Activated naive CD4-positive, alpha-beta T cell treated with anti-CD3 and anti-CD28 coated beads, Interleukin-2, amount 10 ng/mL, durations not matched to agents 7 days and 5 days (primary cell): Measurements from ENCODE around the gene TGFBRAP1.

ENCODE experiments used
- CTCF ChIA-PET: fragments of 350-600 bp; sonication (Branson Sonifier 250); formaldehyde crosslinking; loops from one replicate; lab custom pipeline; 2021; ENCODE audit warnings: antibody characterized with exemption; lab: Charles Lee
- DNase-seq: peaks from one replicate; pipeline ENCODE4 v3.0.0-alpha.2; 2020
- H3K27ac Mint-ChIP-seq: one replicate; pipeline ENCODE4 v1.8.0; 2021; ENCODE audit warnings: mild to moderate bottlenecking, moderate library complexity, mixed read lengths
- H3K27me3 Mint-ChIP-seq: one replicate; pipeline ENCODE4 v1.8.0; 2021; ENCODE audit warnings: mild to moderate bottlenecking, mixed read lengths
- H3K36me3 Mint-ChIP-seq: one replicate; pipeline ENCODE4 v1.8.0; 2021; ENCODE audit warnings: mixed read lengths
- H3K4me1 Mint-ChIP-seq: one replicate; pipeline ENCODE4 v1.8.0; 2021; ENCODE audit warnings: mixed read lengths
- H3K4me3 Mint-ChIP-seq: one replicate; pipeline ENCODE4 v1.8.0; 2021; ENCODE audit warnings: mild to moderate bottlenecking, moderate library complexity, mixed read lengths
- H3K9me3 Mint-ChIP-seq: one replicate; pipeline ENCODE4 v1.8.0; 2021; ENCODE audit warnings: mixed read lengths

Gene TGFBRAP1

DNA sequence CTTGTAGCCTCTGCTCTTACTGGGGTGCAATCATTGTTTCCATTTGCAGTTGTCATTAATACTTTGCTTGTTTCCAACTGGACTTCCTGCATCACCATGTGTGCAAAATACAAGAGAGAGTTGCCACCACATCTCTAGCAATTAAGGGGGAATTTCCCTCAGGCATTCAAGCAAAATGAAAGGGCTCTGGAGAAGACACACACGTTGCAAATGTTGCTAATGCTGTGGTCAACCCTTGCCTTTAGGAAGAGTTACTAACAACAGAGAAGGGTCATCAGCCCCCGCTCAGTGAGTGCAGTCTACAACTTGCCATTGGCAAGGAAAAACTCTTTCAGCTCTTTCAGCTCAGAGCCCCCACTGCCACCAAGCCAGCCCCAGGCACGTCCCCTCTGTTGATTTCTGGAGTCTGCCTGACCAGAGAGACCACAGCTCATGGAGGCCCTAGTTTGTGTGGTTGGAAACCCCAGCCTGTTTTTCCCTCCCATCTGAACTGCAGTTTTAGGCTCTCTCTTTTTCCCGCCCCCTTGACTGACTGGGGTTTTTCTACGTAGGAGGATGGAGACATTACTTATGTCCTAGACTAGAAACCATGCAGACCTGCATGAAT is 113.8 kb downstream of the TGFBRAP1 start:
- no peak overlapping the region for H3K27ac Mint-ChIP-seq
- H3K36me3 Mint-ChIP-seq = no peaks in the 10 kb centered on the region
- no peaks in the 10 kb centered on the region for H3K4me1 Mint-ChIP-seq
- no peak overlapping the region for H3K4me3 Mint-ChIP-seq
- peaks cover 14% of the 10 kb centered on the region for H3K27me3 Mint-ChIP-seq
- CTCF ChIA-PET = no interaction called here
- no peak for DNase-seq
- H3K9me3 Mint-ChIP-seq = no peaks in the 10 kb centered on the region
